HT1080 (cell line): Measurements from ENCODE around the gene SPATA25. TPM values are rescaled to one million over a fixed set of nuclear protein-coding genes. Genes with fewer than 3 reads are reported as not detected.
"Not testable (repeated sequence)": the region's sequence is repeated elsewhere in the genome, so short reads cannot be mapped to it uniquely, and the experiment has no call there.

Experiments used
- DNase-seq: peaks from one replicate; pipeline ENCODE4 v3.0.0-alpha.2; 2015; ENCODE audit warnings: low read depth
- polyA plus RNA-seq, 2 experiments: library from polyadenylated mRNA; depleted of rRNA; stranded (reverse); fragments of >200 nt; gene quantifications; 2 replicates each; pipeline ENCODE4 v1.2.3, GENCODE V29; 2015
- total RNA-seq: library from RNA; depleted of rRNA; stranded (reverse); fragments of >200 nt; shearing (Covaris generic); gene quantifications from 2 replicates; pipeline ENCODE4 v1.2.3, GENCODE V29; 2014; rRNA removed

Gene SPATA25, protein sequence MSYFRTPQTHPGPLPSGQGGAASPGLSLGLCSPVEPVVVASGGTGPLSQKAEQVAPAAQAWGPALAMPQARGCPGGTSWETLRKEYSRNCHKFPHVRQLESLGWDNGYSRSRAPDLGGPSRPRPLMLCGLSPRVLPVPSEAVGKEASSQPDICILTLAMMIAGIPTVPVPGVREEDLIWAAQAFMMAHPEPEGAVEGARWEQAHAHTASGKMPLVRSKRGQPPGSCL
- 0.33 and 0.34 TPM in 2 replicates for total RNA-seq
- polyA plus RNA-seq (2015; cell fraction: cytosol; rRNA removed) = 0.19 and 0.86 TPM in 2 replicates
- 3.3 and 5.4 TPM in 2 replicates for polyA plus RNA-seq (2015; cell fraction: nucleus; rRNA removed)

DNA sequence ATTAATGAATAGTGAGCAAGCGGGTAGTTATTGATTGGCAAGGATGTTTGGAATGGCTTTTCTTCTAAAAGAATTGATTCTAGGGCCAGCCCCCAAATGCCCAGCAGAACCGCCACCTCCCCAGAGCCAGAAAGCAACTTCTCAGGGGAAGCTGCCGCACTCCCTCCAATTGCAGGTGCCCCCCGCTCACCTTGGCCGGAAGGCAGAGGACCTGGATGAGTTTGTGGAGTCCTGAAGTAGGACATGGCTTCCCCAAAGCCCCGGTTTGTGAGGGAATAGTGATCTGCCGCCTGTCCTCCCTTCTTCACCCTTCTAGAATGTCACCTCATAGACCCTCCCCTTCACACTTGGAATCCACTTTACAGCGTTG, at the start of gene SPATA25:
Gene SPATA25, minus strand, starts transcription at position 277 of the 370 bp plus-strand sequence. Its CDS starts 32 bp downstream, at position 245.
- no peak for DNase-seq

DNA sequence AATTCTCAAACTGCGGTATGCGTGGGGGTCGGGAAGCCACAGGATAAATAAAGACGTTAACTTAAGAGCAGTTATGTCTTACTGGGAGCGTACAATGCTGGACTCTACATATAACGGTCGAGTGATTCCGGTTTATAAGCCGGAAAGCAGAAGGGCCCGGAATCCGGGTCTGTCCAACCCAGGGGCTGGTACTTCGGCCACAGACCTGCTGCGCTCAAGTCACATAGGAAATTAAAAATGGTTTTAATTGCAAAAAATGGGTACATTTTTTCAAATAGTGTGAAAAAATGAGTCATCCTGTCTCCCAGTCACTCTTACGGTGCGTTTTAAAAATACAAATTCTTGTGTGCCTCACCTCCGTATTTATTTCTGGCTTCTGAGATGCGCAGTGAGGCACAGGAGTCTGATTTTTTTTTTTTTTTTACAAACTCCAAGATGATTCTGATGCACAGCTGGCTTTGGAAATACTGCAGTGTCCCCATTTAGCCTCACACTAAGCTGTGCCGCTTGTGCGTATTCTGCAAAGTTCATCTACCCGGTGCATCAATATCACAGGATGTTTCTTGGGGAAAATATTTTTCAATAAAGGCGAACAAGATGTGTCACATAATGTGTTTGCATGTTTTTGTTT, 48.1 kb upstream of the SPATA25 start:
- DNase-seq = no peak

DNA sequence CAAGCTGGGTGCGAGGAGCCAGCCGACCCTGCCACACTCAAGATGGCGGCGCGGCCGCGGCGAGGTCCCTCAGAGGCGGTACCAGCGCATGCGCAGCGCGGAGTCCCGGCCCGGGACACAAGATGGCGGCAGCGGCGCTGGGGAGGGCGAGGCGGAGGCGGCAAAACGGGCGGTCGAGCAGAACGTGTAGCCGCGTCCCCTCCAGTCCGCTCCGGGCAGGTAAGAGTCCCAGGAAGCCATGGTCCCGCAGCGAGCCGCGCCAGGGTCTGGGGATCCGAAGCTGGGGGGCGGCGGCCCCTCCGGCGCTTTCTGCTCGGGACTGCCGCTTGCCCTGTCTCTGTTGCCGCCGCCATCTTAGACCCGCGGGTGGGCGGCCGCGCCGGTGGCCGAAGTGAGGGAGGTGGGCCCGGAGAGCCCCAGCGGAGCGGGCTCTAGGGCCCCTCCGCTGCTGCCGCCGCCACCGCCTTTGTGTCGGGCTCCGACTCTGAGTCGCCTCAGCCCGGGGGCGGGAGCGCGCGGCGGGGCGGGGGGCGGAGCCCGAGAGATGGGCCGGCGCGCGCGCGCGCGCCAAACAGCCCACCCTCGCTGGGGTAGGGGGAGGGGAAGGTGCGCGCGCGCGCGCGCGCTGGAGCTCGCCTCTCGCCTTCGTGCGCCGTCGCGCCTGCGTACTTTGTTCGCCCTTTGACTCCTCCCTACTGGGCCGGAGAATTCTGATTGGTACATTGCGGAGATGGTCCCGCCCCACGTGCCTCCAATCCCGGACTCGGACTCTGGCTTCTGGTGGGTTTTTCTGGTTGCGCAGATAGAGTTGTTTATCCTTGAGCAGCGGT, 47.4 kb upstream of the SPATA25 start, which contains the start of gene PCIF1:
Gene PCIF1, plus strand, starts transcription at position 98 of the 830 bp plus-strand sequence. CDS start 4,317 bp downstream, outside the sequence.
- DNase-seq = peak; percentile 94

DNA sequence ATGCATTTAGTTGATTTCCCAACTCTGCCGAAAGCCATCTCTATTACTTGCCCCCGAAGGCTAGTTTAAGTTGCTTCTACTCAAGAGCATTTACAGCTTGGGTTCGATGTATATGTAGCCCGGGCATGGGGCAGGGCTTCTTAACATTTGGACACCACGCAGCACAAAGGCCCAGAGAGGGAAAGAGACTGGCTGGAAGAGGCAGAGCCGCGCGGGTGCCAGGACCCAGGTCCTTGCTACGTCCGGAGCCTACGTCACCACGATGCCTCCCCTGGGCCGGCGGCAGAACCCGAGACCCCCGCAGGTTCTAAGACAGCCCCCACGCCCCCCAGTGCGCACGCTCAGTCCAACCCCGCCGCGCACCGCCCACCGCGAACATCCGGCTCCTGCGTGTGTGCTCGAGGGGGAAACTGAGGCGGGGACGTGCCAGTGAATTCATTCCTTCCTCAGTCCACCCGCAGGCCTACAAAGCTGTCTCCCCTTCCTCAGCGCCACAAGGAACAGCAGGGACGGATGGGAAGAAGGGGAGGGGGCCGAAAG, 46.7 kb upstream of the SPATA25 start:
- peak; percentile 58 for DNase-seq

DNA sequence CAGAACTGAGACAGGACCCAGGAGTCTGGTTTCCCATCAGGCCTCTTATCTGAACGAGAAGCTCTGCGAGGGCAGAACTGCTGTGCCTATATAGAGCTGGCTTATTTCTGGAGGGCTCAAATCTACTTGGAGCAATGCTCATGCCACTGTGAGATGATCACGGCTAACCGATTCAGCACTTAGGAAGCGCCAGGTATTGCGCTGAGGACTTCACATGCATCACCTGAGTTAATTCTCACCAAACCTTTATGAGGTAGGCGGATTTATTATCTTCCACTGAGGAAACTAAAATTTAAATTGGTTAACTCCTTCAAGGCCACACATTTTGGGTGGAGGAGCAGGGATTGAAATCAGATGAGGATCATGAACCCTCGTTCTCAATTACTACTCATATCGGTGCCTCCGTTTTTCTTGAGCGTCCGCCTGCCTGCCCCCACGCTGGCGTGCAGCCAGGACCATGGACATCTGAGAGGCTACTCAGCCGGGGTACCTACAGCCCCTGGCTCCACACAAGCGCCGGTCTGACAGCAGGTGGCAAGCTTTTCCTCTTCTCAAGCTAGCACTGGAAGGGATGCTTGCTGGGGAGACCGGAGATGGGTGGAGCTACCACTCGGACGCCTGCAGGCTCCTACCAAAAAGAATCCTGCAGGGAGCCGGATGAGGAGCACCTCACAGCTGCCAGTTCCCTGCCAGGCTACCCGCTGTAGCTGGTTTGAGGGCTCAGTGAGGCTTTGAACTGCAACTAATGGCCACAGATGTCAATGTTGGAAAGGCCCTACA, 46.0 kb upstream of the SPATA25 start:
- peak; percentile 88 for DNase-seq

DNA sequence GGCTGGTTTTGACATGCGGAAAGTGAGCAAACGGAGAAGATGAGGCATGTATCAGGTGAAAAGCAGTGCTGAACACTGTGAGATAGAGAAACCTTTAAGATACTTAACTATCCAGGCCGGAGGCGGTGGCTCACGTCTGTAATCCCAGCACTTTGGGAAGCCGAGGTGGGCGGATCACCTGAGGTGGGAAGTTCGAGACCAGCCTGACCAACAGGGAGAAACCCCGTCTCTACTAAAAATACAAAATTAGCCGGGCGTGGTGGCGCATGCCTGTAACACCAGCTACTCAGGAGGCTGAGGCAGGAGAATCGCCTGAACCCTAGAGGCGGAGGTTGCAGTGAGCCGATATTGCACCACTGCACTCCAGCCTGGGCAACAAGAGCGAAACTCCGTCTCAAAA, 44.3 kb upstream of the SPATA25 start:
- not testable (repeated sequence) for DNase-seq

DNA sequence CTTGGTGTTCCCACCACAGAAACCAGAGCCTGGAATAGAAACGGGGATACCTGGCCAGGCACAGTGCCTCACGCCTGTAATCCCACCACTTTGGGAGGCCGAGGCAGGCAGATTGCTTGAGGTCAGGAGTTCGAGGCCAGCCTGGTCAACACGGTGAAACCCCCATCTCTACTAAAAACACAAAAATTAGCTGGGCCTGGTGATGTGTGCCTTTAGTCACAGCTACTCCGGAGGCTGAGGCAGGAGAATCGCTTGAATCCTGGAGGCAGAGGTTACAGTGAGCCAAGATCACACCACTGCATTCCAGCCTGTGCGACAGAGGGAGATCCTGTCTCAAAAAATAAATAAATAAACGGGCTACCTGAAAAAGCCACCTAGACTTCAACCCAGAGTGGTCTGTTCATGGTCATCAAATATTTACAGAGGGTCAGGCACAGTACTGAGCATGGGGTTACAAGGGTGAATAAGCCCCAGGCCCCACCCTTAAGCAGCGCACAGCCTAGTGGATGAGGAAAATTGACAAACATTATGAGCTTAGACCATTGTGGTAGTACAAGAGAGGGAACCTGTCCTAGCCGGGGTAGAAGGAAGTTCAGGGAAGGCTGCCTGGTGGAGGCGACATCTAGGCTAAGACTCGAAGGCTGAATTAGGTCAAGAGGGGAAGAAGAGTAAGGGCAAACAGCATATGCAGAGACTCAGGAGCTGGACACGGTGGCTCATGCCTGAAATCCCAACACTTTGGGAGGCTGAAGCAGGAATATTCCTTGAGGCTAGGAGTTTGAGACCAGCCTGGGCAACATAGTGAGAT, 39.9 kb upstream of the SPATA25 start:
- DNase-seq = no peak

DNA sequence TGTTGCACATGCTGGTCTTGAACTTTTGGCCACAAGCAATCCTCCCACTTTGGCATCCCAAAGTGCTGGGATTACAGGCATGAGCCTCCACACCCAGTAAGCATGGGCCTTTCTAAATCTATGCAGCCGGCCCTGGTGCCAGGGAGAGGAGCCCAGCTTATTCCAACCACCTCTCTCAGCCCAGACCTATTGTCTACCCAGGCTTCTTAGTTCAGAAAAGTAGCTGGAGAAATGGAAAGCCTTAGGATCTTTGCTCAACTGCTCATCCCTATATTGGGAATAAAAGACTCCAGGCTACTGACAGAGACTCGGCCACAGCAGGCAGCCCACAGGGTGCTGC, 39.3 kb upstream of the SPATA25 start:
- DNase-seq = no peak

DNA sequence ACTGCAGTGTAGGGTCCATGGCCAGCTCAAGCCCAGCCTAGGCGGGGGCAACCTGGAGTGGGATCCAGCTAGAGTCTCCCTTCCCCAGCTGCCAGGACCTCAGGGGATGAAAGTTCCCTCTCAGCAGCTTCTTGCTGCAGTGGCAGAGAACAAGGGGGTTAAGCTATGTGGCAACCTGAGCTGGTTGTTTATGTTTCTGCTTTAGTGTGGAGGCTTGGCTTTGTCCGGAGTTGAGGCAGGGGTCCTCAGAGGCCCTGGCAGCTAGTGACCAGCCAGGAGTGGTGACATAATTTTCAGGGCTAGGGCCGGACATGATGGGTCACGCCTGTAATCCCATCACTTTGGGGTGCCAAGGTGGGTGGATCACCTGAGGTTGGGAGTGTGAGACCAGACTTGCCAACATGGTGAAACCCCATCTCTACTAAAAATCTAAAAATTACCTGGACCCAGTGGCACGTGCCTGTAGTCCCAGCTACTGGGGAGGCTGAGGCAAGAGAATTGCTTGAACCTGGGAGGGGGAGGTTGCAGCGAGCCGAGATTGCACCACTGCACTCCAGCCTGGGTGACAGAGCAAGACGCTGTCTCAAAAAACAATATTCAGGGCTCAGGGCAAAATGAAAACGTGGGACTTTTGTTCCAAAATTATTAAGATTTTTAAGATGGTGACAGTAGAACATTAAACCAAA, 38.5 kb upstream of the SPATA25 start:
- DNase-seq = no peak

DNA sequence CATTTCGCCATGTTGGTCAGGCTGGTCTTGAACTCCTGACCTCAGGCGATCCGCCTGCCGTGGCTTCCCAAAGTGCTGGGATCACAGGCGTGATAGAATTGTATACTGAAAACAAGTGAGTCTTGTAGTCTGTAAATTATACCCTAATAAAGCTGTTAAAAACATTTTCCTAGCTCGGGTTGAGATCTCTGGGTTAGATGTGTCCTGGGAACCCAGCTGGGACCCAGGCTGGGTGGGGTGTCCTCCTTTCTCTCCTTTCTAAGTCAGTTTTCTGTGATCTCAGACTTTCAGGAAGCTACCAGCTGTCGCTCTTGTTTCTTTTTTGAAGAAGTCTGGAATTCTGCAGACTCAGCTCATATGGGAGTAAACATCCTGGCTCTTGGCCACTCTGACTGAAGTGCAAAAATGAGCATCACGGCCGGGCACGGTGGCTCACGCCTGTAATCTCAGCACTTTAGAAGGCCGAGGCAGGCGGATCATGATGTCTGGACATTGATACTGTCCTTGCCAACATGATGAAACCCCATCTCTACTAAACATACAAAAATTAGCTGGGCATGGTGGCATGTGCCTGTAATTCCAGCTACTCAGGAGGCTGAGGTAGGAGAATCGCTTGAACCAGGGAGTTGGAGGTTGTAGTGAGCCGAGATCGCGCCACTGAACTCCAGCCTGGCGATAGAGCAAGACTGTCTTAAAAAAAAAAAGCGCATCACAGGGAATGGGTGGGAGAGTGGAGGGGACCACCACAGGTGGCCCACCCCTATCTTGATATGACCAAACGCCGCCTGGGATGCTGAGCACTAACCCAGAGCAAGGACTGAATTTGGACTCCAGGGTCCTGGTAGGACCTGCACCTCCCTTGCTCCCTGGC, 37.2 kb upstream of the SPATA25 start:
- DNase-seq = no peak

DNA sequence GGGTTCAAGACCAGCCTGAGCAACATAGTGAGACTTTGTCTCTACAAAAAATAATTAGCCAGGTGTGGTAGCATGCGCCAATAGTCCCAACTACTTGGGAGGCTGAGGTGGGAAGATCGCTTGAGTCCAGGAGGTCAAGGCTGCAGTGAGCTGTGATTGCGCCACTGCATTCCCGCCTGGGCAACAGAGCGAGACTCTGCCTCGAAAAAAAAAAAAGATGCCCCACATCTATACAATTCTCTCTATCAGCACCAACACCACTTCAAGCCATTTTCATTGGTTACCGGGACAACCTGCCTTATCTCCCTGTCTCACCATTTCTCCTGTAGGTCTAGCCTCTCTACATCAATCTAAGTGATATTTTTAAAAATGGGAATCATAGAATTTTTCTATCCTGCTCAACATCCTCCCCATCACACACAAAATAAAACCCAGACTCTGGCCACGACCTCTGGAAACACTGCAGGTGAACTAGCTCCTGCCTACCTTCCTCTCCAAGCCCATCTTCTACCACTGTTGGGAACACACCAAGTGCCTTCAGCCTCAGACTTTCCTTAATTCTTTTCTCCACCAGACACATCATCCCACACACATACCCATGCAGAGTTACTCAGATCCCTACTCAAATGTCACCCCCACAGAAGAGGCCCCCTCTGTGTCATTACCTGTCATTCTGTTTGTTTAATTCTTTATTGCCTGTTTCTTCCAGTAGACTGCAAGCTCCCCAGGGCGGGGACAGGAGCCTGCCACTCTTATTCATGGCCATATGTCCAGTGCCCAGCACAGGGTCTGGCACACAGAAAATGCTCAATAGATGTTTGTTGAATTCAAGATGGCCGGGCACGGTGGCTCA, 34.1 kb upstream of the SPATA25 start:
- no peak for DNase-seq

DNA sequence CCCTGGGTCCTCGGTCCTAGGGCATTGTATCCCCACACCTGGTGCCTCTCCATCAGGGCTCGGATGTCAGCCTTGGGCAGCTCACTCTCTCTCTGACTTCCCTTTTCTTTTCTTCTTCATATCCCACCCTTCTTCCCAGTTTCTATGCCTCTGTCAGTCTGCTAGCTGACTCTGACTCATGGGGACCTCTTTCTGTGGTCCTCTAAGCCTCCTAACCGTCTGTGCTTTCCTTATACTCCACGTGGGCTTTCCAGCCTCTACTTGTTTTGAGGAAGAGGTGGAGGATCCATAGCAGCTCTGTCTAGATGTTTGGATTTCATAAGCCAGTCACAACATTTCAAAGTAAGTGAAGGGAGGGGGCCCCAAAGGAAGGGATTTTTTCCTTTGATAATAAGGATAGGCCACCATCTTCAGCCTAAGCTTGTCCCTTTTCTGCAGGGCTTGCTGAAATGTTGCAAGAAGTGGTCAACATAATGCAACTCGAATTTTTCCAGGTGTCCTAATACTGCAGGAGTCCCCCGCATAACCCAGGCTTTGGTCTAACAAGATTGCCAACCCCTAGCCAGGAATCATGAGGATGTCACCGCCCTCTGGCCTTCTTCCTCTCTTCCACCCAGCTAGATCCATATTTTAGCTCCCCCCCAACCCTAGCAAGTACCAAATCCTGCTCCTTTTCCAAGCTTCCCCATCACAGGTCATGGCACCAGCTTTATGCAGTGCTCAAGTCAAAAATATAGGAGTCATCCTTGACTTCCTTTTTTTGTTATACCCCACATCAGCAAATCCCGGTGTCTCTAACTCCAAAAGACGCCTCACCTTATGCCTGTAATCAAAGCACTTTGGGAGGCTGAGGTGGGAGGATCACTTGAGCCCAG, 33.3 kb upstream of the SPATA25 start:
- no peak for DNase-seq

DNA sequence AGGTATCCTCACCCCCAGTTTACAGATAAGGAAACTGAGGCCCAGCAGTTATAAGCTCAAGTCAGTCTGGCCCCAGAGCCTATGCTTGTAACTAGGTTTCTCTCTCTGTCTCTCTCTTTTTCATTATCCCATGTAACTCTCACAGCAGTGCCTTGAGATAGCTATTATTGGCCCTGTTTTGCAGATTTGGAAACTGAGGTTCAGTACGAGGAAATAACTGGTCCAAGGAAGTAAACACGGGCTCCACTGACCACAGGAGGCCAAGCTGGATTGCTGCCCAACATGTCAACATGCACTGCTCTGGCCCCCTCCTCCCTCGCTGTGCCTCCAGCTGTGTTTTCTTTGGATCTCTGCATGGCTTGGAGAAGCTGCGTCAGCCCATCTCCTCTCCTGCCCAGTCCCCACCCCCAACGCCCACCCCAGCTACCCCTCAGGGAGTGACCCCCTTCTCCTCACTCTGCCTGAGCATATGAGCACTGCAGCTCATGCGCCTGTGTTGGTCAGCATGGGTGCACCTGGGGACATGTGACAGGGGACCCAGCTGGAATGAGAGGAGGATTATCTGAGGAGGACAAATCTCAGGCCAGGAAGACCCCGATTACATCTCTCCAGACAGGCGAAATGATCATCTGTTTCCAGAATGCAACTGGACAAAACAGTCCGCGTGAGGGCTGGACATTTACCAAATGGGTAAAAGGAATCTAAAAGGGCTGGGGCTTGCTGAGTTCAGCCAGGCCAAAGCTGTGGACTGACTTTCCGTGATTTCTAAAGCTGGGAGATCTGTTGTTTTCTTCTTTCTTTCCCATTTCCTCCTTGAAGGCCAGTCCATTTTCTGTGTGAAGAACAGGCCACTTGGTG, 32.3 kb upstream of the SPATA25 start:
- DNase-seq = no peak

DNA sequence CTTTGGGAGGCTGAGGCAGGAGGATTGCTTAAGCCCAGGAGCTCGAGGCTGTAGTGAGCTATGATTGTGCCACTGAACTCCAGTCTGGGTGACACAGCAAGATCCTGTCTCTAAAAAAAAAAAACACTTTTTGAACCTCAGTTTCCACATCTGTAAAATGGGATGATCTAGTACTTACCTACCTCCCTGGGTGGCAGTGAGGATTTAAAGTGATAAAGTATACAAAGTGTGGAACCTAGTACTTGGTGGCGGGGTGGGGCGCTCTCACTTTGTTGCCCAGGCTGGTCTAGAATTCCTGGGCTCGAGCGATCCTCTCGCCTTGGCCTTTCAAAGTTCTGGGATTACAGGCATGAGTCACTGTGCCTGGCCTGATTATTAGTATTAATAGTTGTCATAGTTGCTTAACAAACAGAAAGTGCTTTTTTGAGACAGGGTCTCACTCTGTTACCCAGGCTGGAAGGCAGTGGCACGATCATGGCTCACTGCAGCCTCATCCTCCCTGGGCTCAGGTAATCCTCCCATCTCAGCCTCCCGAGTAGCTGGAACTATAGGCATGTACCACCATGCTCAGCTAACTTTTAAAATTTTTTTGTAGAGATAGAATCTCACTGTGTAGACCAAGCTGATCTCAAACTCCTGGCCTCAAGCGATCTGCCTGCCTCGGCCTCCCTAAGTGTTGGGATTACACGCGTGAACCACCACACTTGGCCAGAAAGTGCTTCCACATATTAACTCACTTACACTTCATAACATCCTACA, 31.5 kb upstream of the SPATA25 start:
- DNase-seq = no peak

DNA sequence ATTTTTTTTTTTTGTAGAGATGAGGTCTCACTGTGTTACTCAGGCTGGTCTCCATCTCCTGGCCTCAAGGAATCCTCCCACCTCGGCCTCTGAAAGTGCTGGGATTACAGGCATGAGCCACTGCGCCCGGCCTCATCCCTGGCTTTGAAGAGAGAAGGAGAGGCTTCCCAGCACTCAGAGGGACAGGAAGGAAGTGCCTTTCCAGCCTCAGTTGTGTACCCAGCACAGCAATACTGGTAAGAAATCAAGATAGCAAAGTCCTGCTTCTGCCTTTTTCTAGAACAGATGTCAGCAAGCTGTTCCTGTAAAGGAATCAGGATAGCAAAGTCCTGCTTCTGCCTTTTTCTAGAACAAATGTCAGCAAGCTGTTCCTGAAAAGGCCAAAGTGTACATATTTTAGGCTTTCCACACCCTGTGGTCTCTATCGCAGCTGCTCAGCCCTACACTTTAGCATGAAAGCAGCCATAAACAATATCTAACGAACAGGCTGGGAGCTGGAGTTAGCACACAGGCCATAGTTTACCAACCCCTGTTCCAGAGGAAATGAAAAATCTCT, 30.8 kb upstream of the SPATA25 start:
- no peak for DNase-seq
